Right lobe of liver (tissue), 6 donors: ENCODE results near the gene ACSS1. TPM values are rescaled to one million over a fixed set of nuclear protein-coding genes. Genes with fewer than 3 reads are reported as not detected.

Experiments used
- ATAC-seq, 4 donors: fragments of 200-7000 bp; cut with Tn5 transposase; one replicate each; pipeline ENCODE4 v1.9.1; 2020; ENCODE audit warnings: mild to moderate bottlenecking in 4 of 4, moderate library complexity in 4 of 4
- DNase-seq, 3 donors: peaks; one replicate each; pipeline ENCODE4 v3.0.0-alpha.2; 2020
- H3K27ac ChIP-seq, 3 donors: fragments of 200-600 bp; one replicate each; pipeline ENCODE4 v1.8.0; 2022
- H3K27me3 ChIP-seq, 2 donors: fragments of 200-600 bp; one replicate each; pipeline ENCODE4 v1.8.0; 2022
- H3K36me3 ChIP-seq, 4 donors: fragments of 200-600 bp; sonication (generic) in 1 of 4; one replicate each; pipeline versions ENCODE4 v1.5.1 to v1.8.0; 2017 to 2022; ENCODE audit warnings: control low read depth in 1 of 4
- H3K4me1 ChIP-seq, 4 donors: fragments of 200-600 bp; sonication (generic) in 1 of 4; one replicate each; pipeline versions ENCODE4 v1.5.1 to v1.8.0; 2017 to 2022; ENCODE audit warnings: control low read depth in 1 of 4
- H3K4me3 ChIP-seq, 3 donors: fragments of 200-600 bp; one replicate each; pipeline ENCODE4 v1.8.0; 2022
- H3K9me3 ChIP-seq, 4 donors: fragments of 200-600 bp; sonication (generic) in 1 of 4; one replicate each; pipeline versions ENCODE4 v1.5.1 to v1.8.0; 2017 to 2022; ENCODE audit warnings: control low read depth in 1 of 4
- CTCF ChIP-seq, 4 donors: fragments of 200-600 bp in 3 of 4; fragments of 450-650 bp in 1 of 4; IDR thresholded peaks; one replicate each; pipeline versions ENCODE4 v1.5.1 to v1.8.0; 2016 to 2022; ENCODE audit warnings: antibody characterized with exemption in 4 of 4, mild to moderate bottlenecking in 2 of 4
- POLR2A ChIP-seq: fragments of 450-650 bp; IDR thresholded peaks from one replicate; pipeline ENCODE4 v1.6.1; 2017; ENCODE audit warnings: antibody characterized with exemption, mild to moderate bottlenecking
- WGBS: methylation state at CpG from one replicate; pipeline ENCODE4 v1.1.6; 2018; ENCODE audit warnings: low coverage, low lambda C conversion rate; ENCODE audit not compliant: insufficient coverage; ENCODE audit errors: missing lambda C conversion rate; 5-methylcytosine and 5-hydroxymethylcytosine counted together
- intact Hi-C, 2 donors: fragments of 100-400 bp; cut with DNase I; formaldehyde crosslinking; loops; one replicate each; pipeline versions ENCODE4 v1.11.2 to v1.14.1; 2022
- total RNA-seq, 6 experiments: library from RNA; depleted of rRNA in 2 of 6; stranded (reverse); fragments of >200 nt in 2 of 6; fragmentation: NEBNext Ultra II Directional in 3 of 6; extraction: Animal tissue kit (Norgen Biotek cat#: 25700) in 3 of 6; gene quantifications; one replicate each; pipeline versions ENCODE4 v1.1.0 to v1.2.4, GENCODE V29; 2016 to 2023
- donor health status: DM: no; HTN: yes; CAD: no.
- donor health status: DM: no; HTN: no; CAD: no.
- donor health status: DM: no; HTN: no; CAD: no.
- donor health status: DM: no; HTN: yes; CAD: no.
- donor health status: DM: no; HTN: yes; CAD: no.

ACSS1 gene
- total RNA-seq, 6 experiments from 2014 or later, result 3.5 to 9.1 (median 6.3) TPM

GRCh38 chr20:25032478-25033264 lies 25.3 kb downstream of the ACSS1 start:
- intact Hi-C loops, result no loop called here
- Histone ChIP-seq H3K27me3 (no peaks in the 10 kb centered on the region), H3K9me3 (no peaks in the 10 kb centered on the region), H3K36me3 (no peaks in the 10 kb centered on the region), H3K27ac (no peak overlapping the region), H3K4me1 (peaks cover 0 to 3% (median 0%) of the 10 kb centered on the region in 4 donors), H3K4me3 (no peak overlapping the region)
- TF ChIP-seq POLR2A, result no peak
- 65% methylated on average over 11 of the region's 29 CpGs for WGBS
- ATAC-seq, result peak in 1 of 4 donors; percentile 40
- DNase-seq, result no peak

GRCh38 chr20:25032065-25032477 lies 25.9 kb downstream of the ACSS1 start:
- H3K9me3 ChIP-seq, result no peaks in the 10 kb centered on the region
- 100% methylated on average over 8 of the region's 16 CpGs for WGBS
- ATAC-seq (no peak), DNase-seq (no peak)
- no peaks in the 10 kb centered on the region for H3K27me3 ChIP-seq
- no peaks in the 10 kb centered on the region for H3K36me3 ChIP-seq
- TF ChIP-seq CTCF (IDR thresholded peaks at IDR 0.05), result no peak
- no peak for TF ChIP-seq POLR2A
- no peak overlapping the region for H3K27ac ChIP-seq
- H3K4me3 ChIP-seq, result no peak overlapping the region
- H3K4me1 ChIP-seq, result no peaks in the 10 kb centered on the region
- intact Hi-C loops, result no loop called here

GRCh38 chr20:25031241-25031640 lies 26.7 kb downstream of the ACSS1 start:
- no peak for ATAC-seq
- WGBS, result 90% methylated on average over 2 of the region's 3 CpGs

GRCh38 chr20:25030649-25031207 lies 27.2 kb downstream of the ACSS1 start:
- no peak overlapping the region for H3K27ac ChIP-seq
- intact Hi-C loops, result no loop called here
- H3K4me1 ChIP-seq, result no peaks in the 10 kb centered on the region
- DNase-seq, result no peak
- TF ChIP-seq CTCF (IDR thresholded peaks at IDR 0.05), result no peak
- TF ChIP-seq POLR2A, result no peak
- H3K4me3 ChIP-seq, result no peak overlapping the region
- no peaks in the 10 kb centered on the region for H3K9me3 ChIP-seq
- ATAC-seq, result peak in 1 of 4 donors; percentile 30
- 100% methylated on average over 2 of the region's 8 CpGs for WGBS
- H3K36me3 ChIP-seq, result no peaks in the 10 kb centered on the region
- H3K27me3 ChIP-seq, result no peaks in the 10 kb centered on the region

More at GRCh38 chr20:25031241-25031640, 26.7 kb downstream of the ACSS1 start:
- no peaks in the 10 kb centered on the region for H3K4me1 ChIP-seq
- H3K36me3 ChIP-seq, result no peaks in the 10 kb centered on the region
- DNase-seq, result no peak
- no peak overlapping the region for H3K4me3 ChIP-seq
- TF ChIP-seq POLR2A (no peak), CTCF (IDR thresholded peaks at IDR 0.05) (no peak)
- H3K27me3 ChIP-seq, result no peaks in the 10 kb centered on the region
- no peak overlapping the region for H3K27ac ChIP-seq
- intact Hi-C loops, result no loop called here
- H3K9me3 ChIP-seq, result no peaks in the 10 kb centered on the region

GRCh38 chr20:25030007-25030648 lies 27.8 kb downstream of the ACSS1 start:
- H3K27ac ChIP-seq, result no peak overlapping the region
- H3K27me3 ChIP-seq, result no peaks in the 10 kb centered on the region
- TF ChIP-seq POLR2A (no peak), CTCF (IDR thresholded peaks at IDR 0.05) (no peak)
- no peaks in the 10 kb centered on the region for H3K9me3 ChIP-seq
- intact Hi-C loops, result no loop called here
- ATAC-seq (peak in 1 of 4 donors; percentile 30), DNase-seq (no peak)
- H3K36me3 ChIP-seq, result no peaks in the 10 kb centered on the region
- H3K4me1 ChIP-seq, result no peaks in the 10 kb centered on the region
- no peak overlapping the region for H3K4me3 ChIP-seq
- 90% methylated on average over 2 of the region's 5 CpGs for WGBS
